GM12878 (cell line): ENCODE data around the gene CSMD2. TPM values are rescaled to one million over a fixed set of nuclear protein-coding genes. Genes with fewer than 3 reads are reported as not detected.

Source experiments
- ATAC-seq: fragments of 200-7000 bp; cut with Tn5 transposase; 3 replicates; pipeline ENCODE4 v1.9.1; 2020; ENCODE audit warnings: mild to moderate bottlenecking, moderate library complexity
- BruUV-seq: library from RNA; stranded (reverse); fragments of 400-500 nt; replicated peaks from 2 replicates; lab custom pipeline; 2021; lab: Mats Ljungman, UMichigan
- CTCF ChIA-PET: fragments of 300-600 bp; sonication (Branson Sonifier 250); formaldehyde crosslinking; extraction: SDS; loops from one replicate; lab custom pipeline; 2021; ENCODE audit warnings: inconsistent platforms; lab: Yijun Ruan, JAX
- POLR2A ChIA-PET: fragments of 350-600 bp; formaldehyde crosslinking; extraction: SDS; loops from one replicate; lab custom pipeline; 2021; ENCODE audit warnings: inconsistent platforms; lab: Charles Lee
- RAD21 ChIA-PET: fragments of 300-600 bp; sonication (Branson Sonifier 250); formaldehyde crosslinking; loops from one replicate; lab custom pipeline; 2023; ENCODE audit warnings: antibody characterized with exemption; ENCODE audit not compliant: unreplicated experiment; lab: Charles Lee
- SMC1A ChIA-PET: fragments of 300-600 bp; sonication (Branson Sonifier 250); formaldehyde crosslinking; loops from one replicate; lab custom pipeline; 2023; ENCODE audit not compliant: unreplicated experiment, uncharacterized antibody; lab: Charles Lee
- DNase-seq: peaks from one replicate; pipeline ENCODE4 v3.0.0-alpha.2; 2011; ENCODE audit warnings: low read depth, low spot score
- FAIRE-seq: peaks from 3 replicates; lab custom pipeline; 2011; peaks lifted over from hg19 to GRCh38; lab: Jason Lieb, UNC
- H2AFZ ChIP-seq: 2 replicates; pipeline ENCODE4 v1.6.0; 2011; ENCODE audit warnings: low read depth, low read length, control low read depth; ENCODE audit not compliant: control insufficient read depth
- H3K27ac ChIP-seq: 2 replicates; pipeline ENCODE4 v1.5.1; 2011; ENCODE audit warnings: control low read depth; ENCODE audit not compliant: control insufficient read depth, insufficient read depth
- H3K27me3 ChIP-seq, 2 experiments: replicated peaks in 1 of 2; 2 replicates each; pipeline versions ENCODE4 v1.6.0 to v1.6.1; 2011; ENCODE audit warnings: low read length in 1 of 2; ENCODE audit not compliant: control insufficient read depth in 2 of 2, insufficient read depth in 2 of 2
- H3K36me3 ChIP-seq, 2 experiments: 2 replicates each; pipeline ENCODE4 v1.5.1; 2011; ENCODE audit warnings: low read length in 1 of 2; ENCODE audit not compliant: control insufficient read depth in 2 of 2, insufficient read depth in 2 of 2
- H3K4me1 ChIP-seq: 2 replicates; pipeline ENCODE4 v1.6.1; 2011; ENCODE audit warnings: mild to moderate bottlenecking, low read length, moderate library complexity, mixed read lengths; ENCODE audit not compliant: control insufficient read depth, insufficient read depth
- H3K4me2 ChIP-seq: 2 replicates; pipeline ENCODE4 v1.6.0; 2011; ENCODE audit warnings: control low read depth; ENCODE audit not compliant: control insufficient read depth, insufficient read depth
- H3K4me3 ChIP-seq: fragments of 200-600 bp; sonication (generic); 2 replicates; pipeline ENCODE4 v1.5.1; 2016
- H3K79me2 ChIP-seq: 2 replicates; pipeline ENCODE4 v1.6.0; 2011; ENCODE audit warnings: low read length; ENCODE audit not compliant: control insufficient read depth, insufficient read depth
- H3K9ac ChIP-seq: 2 replicates; pipeline ENCODE4 v1.8.0; 2011; ENCODE audit warnings: low read length, control low read depth, mixed read lengths; ENCODE audit not compliant: control insufficient read depth, insufficient read depth
- H3K9me3 ChIP-seq: replicated peaks from 3 replicates; pipeline ENCODE4 v1.5.1; 2011; ENCODE audit warnings: mild to moderate bottlenecking, low read length; ENCODE audit not compliant: control insufficient read depth, insufficient read depth
- H4K20me1 ChIP-seq: 2 replicates; pipeline ENCODE4 v1.6.0; 2011; ENCODE audit not compliant: control insufficient read depth, insufficient read depth
- BACH1 ChIP-seq: fragments of 450-650 bp; IDR thresholded peaks from 2 replicates; pipeline ENCODE4 v1.6.1; 2017; ENCODE audit warnings: mild to moderate bottlenecking, borderline replicate concordance
- BMI1 ChIP-seq: fragments of 450-650 bp; IDR thresholded peaks from 2 replicates; pipeline ENCODE4 v1.6.1; 2016; ENCODE audit warnings: mild to moderate bottlenecking, moderate library complexity, borderline replicate concordance
- CREB1 ChIP-seq: IDR thresholded peaks from 2 replicates; pipeline ENCODE4 v1.6.1; 2012; ENCODE audit warnings: low read depth, mild to moderate bottlenecking, inconsistent platforms
- GATAD2B ChIP-seq: fragments of 450-650 bp; conservative IDR thresholded peaks from 2 replicates; pipeline ENCODE4 v1.6.1; 2017; ENCODE audit warnings: low read depth, mild to moderate bottlenecking, moderate library complexity
- HDAC6 ChIP-seq: fragments of 200-600 bp; sonication (generic); IDR thresholded peaks from one replicate; pipeline ENCODE4 v1.8.0; 2017; ENCODE audit warnings: antibody characterized with exemption; ENCODE audit not compliant: unreplicated experiment
- LARP7 ChIP-seq: fragments of 450-650 bp; IDR thresholded peaks from 2 replicates; pipeline ENCODE4 v1.6.1; 2017; ENCODE audit warnings: mild to moderate bottlenecking
- MTA3 ChIP-seq: IDR thresholded peaks from 2 replicates; pipeline ENCODE4 v1.6.1; 2012; ENCODE audit warnings: low read length, inconsistent platforms, borderline replicate concordance
- MXI1 ChIP-seq: fragments of 150-350 bp; IDR thresholded peaks from 2 replicates; pipeline ENCODE4 v1.6.1; 2011; ENCODE audit warnings: low read depth, mild to moderate bottlenecking, inconsistent platforms, low read length, improper control_type of control experiment
- NBN ChIP-seq: fragments of 450-650 bp; IDR thresholded peaks from 2 replicates; pipeline ENCODE4 v1.6.1; 2016
- NR2C2 ChIP-seq: IDR thresholded peaks from 2 replicates; pipeline ENCODE4 v1.6.1; 2011; ENCODE audit warnings: borderline replicate concordance, low read depth; ENCODE audit not compliant: control insufficient read depth, insufficient read length
- NR2F1 ChIP-seq: fragments of 450-650 bp; conservative IDR thresholded peaks from 2 replicates; pipeline ENCODE4 v1.6.1; 2017; ENCODE audit warnings: mild to moderate bottlenecking
- PAX8 ChIP-seq: fragments of 450-650 bp; IDR thresholded peaks from 2 replicates; pipeline ENCODE4 v1.6.1; 2017; ENCODE audit warnings: mild to moderate bottlenecking, moderate library complexity
- PML ChIP-seq: IDR thresholded peaks from 2 replicates; pipeline ENCODE4 v1.6.1; 2012; ENCODE audit warnings: low read length, inconsistent platforms
- RFX5 ChIP-seq: IDR thresholded peaks from 2 replicates; pipeline ENCODE4 v1.6.1; 2011; ENCODE audit warnings: low read depth, low read length, improper control_type of control experiment
- TAF1 ChIP-seq: IDR thresholded peaks from 2 replicates; pipeline ENCODE4 v1.6.1; 2011; ENCODE audit warnings: mild to moderate bottlenecking, low read depth, low read length, borderline replicate concordance
- YBX1 ChIP-seq: fragments of 450-650 bp; IDR thresholded peaks from 2 replicates; pipeline ENCODE4 v1.6.1; 2016; ENCODE audit warnings: antibody characterized with exemption
- YY1 ChIP-seq: IDR thresholded peaks from 2 replicates; pipeline ENCODE4 v1.6.1; 2011; ENCODE audit warnings: low read depth, mild to moderate bottlenecking, low read length
- WGBS: methylation state at CpG from one replicate; pipeline ENCODE4 v1.1.6; 2016; ENCODE audit warnings: low lambda C conversion rate; ENCODE audit not compliant: insufficient replicate concordance, insufficient coverage; ENCODE audit errors: missing lambda C conversion rate; 5-methylcytosine and 5-hydroxymethylcytosine counted together
- in situ Hi-C: fragments of 300-500 bp; cut with MboI; formaldehyde crosslinking; loops from 9 replicates; pipeline ENCODE4 v1.14.3; 2018; ENCODE audit warnings: mixed read lengths
- intact Hi-C: fragments of 100-400 bp; cut with micrococcal nuclease; formaldehyde crosslinking; loops from one replicate; pipeline ENCODE4 v1.14.2; 2022; ENCODE audit not compliant: unreplicated experiment
- polyA plus RNA-seq, 11 experiments: library from polyadenylated mRNA; depleted of rRNA in 4 of 11; unstranded in 6 of 11; stranded (reverse) in 5 of 11; fragments of >200 nt; fragmentation: Nextera tagmentation in 4 of 11; fragmentation: Illumina TruSeq in 1 of 11; extraction: Ambion mirVana in 4 of 11; extraction: Trizol in 1 of 11; gene quantifications; 1 replicate in 1 of 11; 2 replicates in 10 of 11; pipeline versions ENCODE4 v1.2.1 to v1.2.3, GENCODE V29; 2011 to 2016; ENCODE audit warnings: inconsistent platforms in 2 of 11, missing spikeins in 2 of 11, low read depth in 1 of 11
- total RNA-seq, 4 experiments: library from RNA; depleted of rRNA in 3 of 4; stranded (reverse); fragments of >200 nt in 3 of 4; fragmentation: Illumina TruSeq in 1 of 4; extraction: Trizol in 1 of 4; gene quantifications; 2 replicates each; pipeline versions ENCODE4 v1.2.1 to v1.2.3, GENCODE V29; 2013 to 2021
- TF ChIP-seq, protein P1 (sequence below): fragments of 450-650 bp; IDR thresholded peaks from 2 replicates; pipeline ENCODE4 v1.6.1; 2018; ENCODE audit warnings: borderline replicate concordance, mild to moderate bottlenecking; ENCODE audit not compliant: partially characterized antibody
- TF ChIP-seq, protein P2 (sequence below): IDR thresholded peaks from 2 replicates; pipeline ENCODE4 v1.6.1; 2011; ENCODE audit warnings: low read depth, mild to moderate bottlenecking, low read length, moderate library complexity, borderline replicate concordance; ENCODE audit errors: extremely low read depth
- TF ChIP-seq, protein P3 (sequence below): fragments of 150-350 bp; IDR thresholded peaks from 2 replicates; pipeline ENCODE4 v1.6.1; 2014; ENCODE audit warnings: mild to moderate bottlenecking, low read depth, low read length

Gene CSMD2
- total and polyA plus RNA-seq, 10 of the 15 experiments (the other 5 are each of a cell fraction or from before 2014, with no cell fraction given) = under 0.01 TPM; not detected in 9

DNA sequence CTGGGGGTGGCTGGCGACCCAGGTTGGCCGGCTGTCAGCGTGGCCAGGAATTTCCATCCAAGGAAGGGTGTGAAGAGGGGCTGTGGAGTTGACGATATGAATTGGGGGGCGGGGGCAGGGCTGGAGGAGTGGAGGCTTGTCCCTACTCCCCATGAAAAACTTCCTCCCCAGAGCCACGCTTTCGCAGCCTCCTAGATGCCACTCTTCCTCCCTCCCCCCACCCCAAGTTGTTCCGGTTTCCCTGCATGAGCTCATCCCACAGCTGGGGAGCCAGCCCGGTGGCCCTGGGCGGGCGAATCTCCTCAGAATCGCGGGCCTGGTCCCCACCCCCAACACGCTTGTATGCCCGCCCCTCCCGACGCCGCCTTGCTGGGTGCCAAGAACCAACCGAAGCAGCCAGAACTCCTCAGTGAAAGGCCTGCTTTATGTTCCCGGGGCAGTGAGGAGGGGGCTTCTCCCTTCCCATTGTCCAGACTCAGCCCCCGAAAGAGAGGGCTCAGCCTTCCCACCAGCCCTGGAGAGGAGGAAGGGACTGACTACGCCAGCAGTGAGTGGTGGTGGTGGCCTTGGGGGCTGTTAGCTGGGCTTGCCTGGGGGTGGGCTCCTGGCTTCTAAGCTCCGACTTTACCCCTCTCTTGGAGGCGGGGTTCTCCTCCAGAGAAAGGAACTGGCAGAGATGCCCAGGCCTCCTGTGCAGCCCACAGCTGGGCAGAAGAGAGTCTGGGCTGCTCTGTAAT lies 1.8 kb upstream of the CSMD2 start:
- Histone ChIP-seq H3K4me3 (no peak overlapping the region), H3K36me3 (no peaks in the 10 kb centered on the region), H3K9me3 (no peaks in the 10 kb centered on the region), H3K9ac (no peak overlapping the region), H3K4me1 (no peaks in the 10 kb centered on the region), H2AFZ (no peak overlapping the region), H4K20me1 (no peaks in the 10 kb centered on the region), H3K27ac (no peak overlapping the region), H3K4me2 (no peak overlapping the region), H3K79me2 (no peaks in the 10 kb centered on the region), H3K27me3 (peaks cover 4 to 21% of the 10 kb centered on the region in 2 experiments)
- ChIA-PET POLR2A (no interaction called here), CTCF (no interaction called here), RAD21 (no interaction called here), SMC1A (no interaction called here)
- no TSS peak for BruUV-seq
- 7% methylated on average over 11 of the region's 24 CpGs for WGBS
- intact Hi-C loops (no loop called here), in situ Hi-C loops (loop anchor here (10.0 kb wide), 1 partner anchor 532 kb away; no protein-coding TSS in a partner anchor)
- TF ChIP-seq CREB1 = no peak
- no peak for TF ChIP-seq BMI1
- no peak for TF ChIP-seq NR2F1
- no peak for TF ChIP-seq TAF1
- TF ChIP-seq LARP7 = no peak
- no peak for TF ChIP-seq PAX8
- TF ChIP-seq YY1 = no peak
- TF ChIP-seq HDAC6 = no peak
- TF ChIP-seq BACH1 = no peak
- TF ChIP-seq MTA3 = no peak
- TF ChIP-seq, protein P1, sequence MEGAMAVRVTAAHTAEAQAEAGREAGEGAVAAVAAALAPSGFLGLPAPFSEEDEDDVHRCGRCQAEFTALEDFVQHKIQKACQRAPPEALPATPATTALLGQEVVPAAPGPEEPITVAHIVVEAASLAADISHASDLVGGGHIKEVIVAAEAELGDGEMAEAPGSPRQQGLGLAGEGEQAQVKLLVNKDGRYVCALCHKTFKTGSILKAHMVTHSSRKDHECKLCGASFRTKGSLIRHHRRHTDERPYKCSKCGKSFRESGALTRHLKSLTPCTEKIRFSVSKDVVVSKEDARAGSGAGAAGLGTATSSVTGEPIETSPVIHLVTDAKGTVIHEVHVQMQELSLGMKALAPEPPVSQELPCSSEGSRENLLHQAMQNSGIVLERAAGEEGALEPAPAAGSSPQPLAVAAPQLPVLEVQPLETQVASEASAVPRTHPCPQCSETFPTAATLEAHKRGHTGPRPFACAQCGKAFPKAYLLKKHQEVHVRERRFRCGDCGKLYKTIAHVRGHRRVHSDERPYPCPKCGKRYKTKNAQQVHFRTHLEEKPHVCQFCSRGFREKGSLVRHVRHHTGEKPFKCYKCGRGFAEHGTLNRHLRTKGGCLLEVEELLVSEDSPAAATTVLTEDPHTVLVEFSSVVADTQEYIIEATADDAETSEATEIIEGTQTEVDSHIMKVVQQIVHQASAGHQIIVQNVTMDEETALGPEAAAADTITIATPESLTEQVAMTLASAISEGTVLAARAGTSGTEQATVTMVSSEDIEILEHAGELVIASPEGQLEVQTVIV = no peak
- TF ChIP-seq MXI1 = no peak
- TF ChIP-seq, protein P2, sequence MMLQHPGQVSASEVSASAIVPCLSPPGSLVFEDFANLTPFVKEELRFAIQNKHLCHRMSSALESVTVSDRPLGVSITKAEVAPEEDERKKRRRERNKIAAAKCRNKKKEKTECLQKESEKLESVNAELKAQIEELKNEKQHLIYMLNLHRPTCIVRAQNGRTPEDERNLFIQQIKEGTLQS = no peak
- TF ChIP-seq PML = no peak
- TF ChIP-seq GATAD2B = no peak
- TF ChIP-seq NR2C2 = no peak
- TF ChIP-seq NBN = no peak
- TF ChIP-seq, protein P3, sequence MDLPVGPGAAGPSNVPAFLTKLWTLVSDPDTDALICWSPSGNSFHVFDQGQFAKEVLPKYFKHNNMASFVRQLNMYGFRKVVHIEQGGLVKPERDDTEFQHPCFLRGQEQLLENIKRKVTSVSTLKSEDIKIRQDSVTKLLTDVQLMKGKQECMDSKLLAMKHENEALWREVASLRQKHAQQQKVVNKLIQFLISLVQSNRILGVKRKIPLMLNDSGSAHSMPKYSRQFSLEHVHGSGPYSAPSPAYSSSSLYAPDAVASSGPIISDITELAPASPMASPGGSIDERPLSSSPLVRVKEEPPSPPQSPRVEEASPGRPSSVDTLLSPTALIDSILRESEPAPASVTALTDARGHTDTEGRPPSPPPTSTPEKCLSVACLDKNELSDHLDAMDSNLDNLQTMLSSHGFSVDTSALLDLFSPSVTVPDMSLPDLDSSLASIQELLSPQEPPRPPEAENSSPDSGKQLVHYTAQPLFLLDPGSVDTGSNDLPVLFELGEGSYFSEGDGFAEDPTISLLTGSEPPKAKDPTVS = no peak
- TF ChIP-seq RFX5 = no peak
- no peak for TF ChIP-seq YBX1
- ATAC-seq (no peak), FAIRE-seq (no peak), DNase-seq (no peak)
